Measurements from ENCODE around the gene HOXC10. TPM values are rescaled to one million over a fixed set of nuclear protein-coding genes. Genes with fewer than 3 reads are reported as not detected.

The HOXC10 gene
- total and polyA plus RNA-seq, 2 of the 8 experiments (the other 6 are each of a cell fraction or from before 2014, with no cell fraction given): not detected

- no peak for TF ChIP-seq TCF12 (IDR thresholded peaks at IDR 0.05; ENCODE audit: low read depth, low read length)
- TF ChIP-seq NANOG (IDR thresholded peaks at IDR 0.05; ENCODE audit: insufficient read depth, low read depth, low read length, poor library complexity, severe bottlenecking): no peak
- TF ChIP-seq FOSL1 (IDR thresholded peaks at IDR 0.05; ENCODE audit: insufficient read depth, low read depth, low read length): no peak
- no peak for TF ChIP-seq CTCF (IDR thresholded peaks at IDR 0.05; ENCODE audit: control extremely low read depth in 1 of 3, insufficient read depth in 1 of 3, low read depth in 1 of 3, low read length in 3 of 3)
- no peak for TF ChIP-seq BACH1 (IDR thresholded peaks at IDR 0.05; ENCODE audit: low read length)
- no peak for TF ChIP-seq EGR1 (IDR thresholded peaks at IDR 0.05; ENCODE audit: borderline replicate concordance, low read depth, low read length)
- TF ChIP-seq RXRA (IDR thresholded peaks at IDR 0.05; ENCODE audit: insufficient read depth, low read depth, low read length): no peak
- peak; percentile 72 for TF ChIP-seq EZH2 (IDR thresholded peaks at IDR 0.05; ENCODE audit: low read depth, low read length, severe bottlenecking)
- TF ChIP-seq ZNF274 (IDR thresholded peaks at IDR 0.05; ENCODE audit: borderline replicate concordance, extremely low read depth, low read length): no peak
- TF ChIP-seq KDM5A (IDR thresholded peaks at IDR 0.05; ENCODE audit: low read length): no peak
- TF ChIP-seq ATF3 (IDR thresholded peaks at IDR 0.05; ENCODE audit: insufficient read depth, low read depth, low read length): no peak
- TF ChIP-seq KDM4A (IDR thresholded peaks at IDR 0.05; ENCODE audit: low read depth, low read length, severe bottlenecking): peak; percentile 64
- TF ChIP-seq PHF8 (conservative IDR thresholded peaks at IDR 0.05; ENCODE audit: low read depth, low read length): no peak
- TF ChIP-seq POU5F1 (IDR thresholded peaks at IDR 0.05; ENCODE audit: low read depth, low read length): no peak
- TF ChIP-seq YY1 (IDR thresholded peaks at IDR 0.05; ENCODE audit: low read depth, low read length): no peak
- no peak for TF ChIP-seq SP2 (IDR thresholded peaks at IDR 0.05; ENCODE audit: low read length)
- peak; percentile 33 for TF ChIP-seq ASH2L (IDR thresholded peaks at IDR 0.05; ENCODE audit: low read length)
- TF ChIP-seq CHD2 (IDR thresholded peaks at IDR 0.05; ENCODE audit: low read length): no peak
- no peak for TF ChIP-seq CTBP2 (IDR thresholded peaks at IDR 0.05; ENCODE audit: borderline replicate concordance, insufficient read depth, insufficient read length, low read length)
- no peak for TF ChIP-seq EP300 (IDR thresholded peaks at IDR 0.05; ENCODE audit: borderline replicate concordance in 1 of 2, low read depth in 2 of 2, low read length in 2 of 2)
- no peak for TF ChIP-seq BCL11A (IDR thresholded peaks at IDR 0.05; ENCODE audit: low read depth in 2 of 2, low read length in 2 of 2)
- no peak for TF ChIP-seq KDM1A (IDR thresholded peaks at IDR 0.05; ENCODE audit: borderline replicate concordance, low read length)
Measured at GRCh38 chr12:54017878-54018467, 33.0 kb downstream of the HOXC10 start (continued).
